ENCODE measurements around the gene SYT10. TPM values are rescaled to one million over a fixed set of nuclear protein-coding genes. Genes with fewer than 3 reads are reported as not detected.

The SYT10 gene
- total RNA-seq, 1 experiment from 2014 or later = 0.70 TPM

GRCh38 chr12:33438025-33438772 is 1.4 kb downstream of the SYT10 start:
- no CpG with 5 or more reads among the region's 28 CpGs for WGBS (ENCODE audit: extremely low coverage, insufficient read length, low lambda C conversion rate)
- H3K79me1 ChIP-seq (ENCODE audit: insufficient read depth, low read depth, low read length, poor library complexity, severe bottlenecking) = no peaks in the 10 kb centered on the region
- no peak for TF ChIP-seq CTCF (conservative IDR thresholded peaks at IDR 0.05)
- no peak overlapping the region for H2BK12ac ChIP-seq (ENCODE audit: insufficient read length, low read depth, low read length)
- peak overlapping the region; percentile 80 to 93 for H3K4me3 Mint-ChIP-seq
- peaks cover 14% of the 10 kb centered on the region for H3K23me2 ChIP-seq (ENCODE audit: insufficient read length, low read depth, low read length, poor library complexity, severe bottlenecking)
- H3K18ac ChIP-seq (ENCODE audit: insufficient read length, low read depth, low read length) = no peak overlapping the region
- H3K56ac ChIP-seq (ENCODE audit: insufficient read length, low read depth, low read length) = no peak overlapping the region
- H3K4me1 Mint-ChIP-seq = peaks cover 6 to 12% of the 10 kb centered on the region in 2 experiments
- H3K23ac ChIP-seq (ENCODE audit: insufficient read length, low read depth, low read length) = no peak overlapping the region
- H3K27ac ChIP-seq (ENCODE audit: insufficient read length, low read depth, low read length) = no peak overlapping the region
- no peak overlapping the region for H4K5ac ChIP-seq (ENCODE audit: insufficient read length, low read depth, low read length)
- H2BK15ac ChIP-seq (ENCODE audit: low read depth, low read length) = no peak overlapping the region
- H3K9me3 ChIP-seq (ENCODE audit: control insufficient read depth, low read depth, low read length) = no peaks in the 10 kb centered on the region
- no peak overlapping the region for H3K4ac ChIP-seq (ENCODE audit: low read depth, low read length)
- H3K4me1 ChIP-seq (ENCODE audit: insufficient read depth, low read length) = no peaks in the 10 kb centered on the region
- H2AK5ac ChIP-seq (ENCODE audit: insufficient read length, low read length) = no peak overlapping the region
- H3T11ph ChIP-seq (ENCODE audit: low read length) = no peak overlapping the region
- no peak overlapping the region for H2BK120ac ChIP-seq (ENCODE audit: low read depth, low read length, poor library complexity, severe bottlenecking)
- H3K79me2 ChIP-seq (ENCODE audit: insufficient read depth, low read length) = no peaks in the 10 kb centered on the region
- no peak overlapping the region for H2BK5ac ChIP-seq (ENCODE audit: insufficient read length, low read length)
- no peak overlapping the region for H3K14ac ChIP-seq (ENCODE audit: insufficient read depth, low read length)
- H3K4me2 ChIP-seq (ENCODE audit: insufficient read depth, insufficient read length, low read length) = peak overlapping the region; percentile 58
- H3K27me3 ChIP-seq (ENCODE audit: insufficient read depth, low read length) = peaks cover 19% of the 10 kb centered on the region; the same call in 1 of the 2 replicates
- no peak overlapping the region for H2BK20ac ChIP-seq (ENCODE audit: low read depth, low read length, poor library complexity, severe bottlenecking)
- no peak overlapping the region for H3K9ac ChIP-seq (ENCODE audit: extremely low read depth, insufficient read length, low read length)
- H2AFZ ChIP-seq (ENCODE audit: low read length) = no peak overlapping the region
- no peak overlapping the region for H4K8ac ChIP-seq (replicated peaks; ENCODE audit: insufficient read length, low read depth, low read length)
- DNase-seq = peak; percentile 31
- H4K91ac ChIP-seq (ENCODE audit: insufficient read length, low read depth, low read length) = no peak overlapping the region
- H3K27me3 Mint-ChIP-seq (ENCODE audit: low read depth) = peaks cover 61% of the 10 kb centered on the region
- H3K27ac Mint-ChIP-seq = no peak overlapping the region
- H3K9me3 Mint-ChIP-seq = no peaks in the 10 kb centered on the region; a peak in 1 of 5 replicates
- peaks cover 0 to 1% (median 0%) of the 10 kb centered on the region in 3 experiments; a peak in 2 of 7 replicates for H3K36me3 Mint-ChIP-seq (ENCODE audit: insufficient read depth in 1 of 3, low read depth in 3 of 3)
- no peaks in the 10 kb centered on the region for H4K20me1 ChIP-seq (ENCODE audit: control insufficient read depth, insufficient read depth, insufficient read length)
